ENCODE results near the gene ADGRF3.
"Not testable (repeated sequence)": the region's sequence is repeated elsewhere in the genome, so short reads cannot be mapped to it uniquely, and the experiment has no call there.

DNA sequence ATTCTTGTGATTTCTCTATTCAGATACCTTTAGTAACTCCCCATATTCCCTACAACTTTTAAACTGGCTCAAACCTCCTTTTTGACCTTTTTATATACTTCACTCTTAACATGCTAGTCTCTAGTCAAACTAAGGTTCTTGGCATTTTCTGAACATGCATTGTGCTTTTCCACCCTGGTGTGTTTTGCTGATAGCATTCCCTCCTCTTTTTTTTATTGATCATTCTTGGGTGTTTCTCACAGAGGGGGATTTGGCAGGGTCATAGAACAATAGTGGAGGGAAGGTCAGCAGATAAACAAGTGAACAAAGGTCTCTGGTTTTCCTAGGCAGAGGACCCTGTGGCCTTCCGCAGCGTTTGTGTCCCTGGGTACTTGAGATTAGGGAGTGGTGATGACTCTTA is 23.1 kb upstream of the ADGRF3 start:
- TF ChIP-seq, protein P1, sequence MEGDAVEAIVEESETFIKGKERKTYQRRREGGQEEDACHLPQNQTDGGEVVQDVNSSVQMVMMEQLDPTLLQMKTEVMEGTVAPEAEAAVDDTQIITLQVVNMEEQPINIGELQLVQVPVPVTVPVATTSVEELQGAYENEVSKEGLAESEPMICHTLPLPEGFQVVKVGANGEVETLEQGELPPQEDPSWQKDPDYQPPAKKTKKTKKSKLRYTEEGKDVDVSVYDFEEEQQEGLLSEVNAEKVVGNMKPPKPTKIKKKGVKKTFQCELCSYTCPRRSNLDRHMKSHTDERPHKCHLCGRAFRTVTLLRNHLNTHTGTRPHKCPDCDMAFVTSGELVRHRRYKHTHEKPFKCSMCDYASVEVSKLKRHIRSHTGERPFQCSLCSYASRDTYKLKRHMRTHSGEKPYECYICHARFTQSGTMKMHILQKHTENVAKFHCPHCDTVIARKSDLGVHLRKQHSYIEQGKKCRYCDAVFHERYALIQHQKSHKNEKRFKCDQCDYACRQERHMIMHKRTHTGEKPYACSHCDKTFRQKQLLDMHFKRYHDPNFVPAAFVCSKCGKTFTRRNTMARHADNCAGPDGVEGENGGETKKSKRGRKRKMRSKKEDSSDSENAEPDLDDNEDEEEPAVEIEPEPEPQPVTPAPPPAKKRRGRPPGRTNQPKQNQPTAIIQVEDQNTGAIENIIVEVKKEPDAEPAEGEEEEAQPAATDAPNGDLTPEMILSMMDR (IDR thresholded peaks at IDR 0.05) = not testable (repeated sequence)
- not testable (repeated sequence) for TF ChIP-seq POLR2A (IDR thresholded peaks at IDR 0.05)

Data from uterus (tissue), 2 donors.